Activated T-cell treated with anti-CD3 and anti-CD28 coated beads for 4 hours (primary cell): ENCODE results near the gene FAM110D.

Source experiments
- DNase-seq: peaks from one replicate; pipeline ENCODE4 v3.0.0-alpha.2; 2020

The FAM110D gene

GRCh38 chr1:26130695-26131094 lies 28.2 kb upstream of the FAM110D start:
- no peak for DNase-seq

GRCh38 chr1:26132128-26132833 lies 26.6 kb upstream of the FAM110D start:
- DNase-seq: no peak

GRCh38 chr1:26132834-26133167 lies 26.1 kb upstream of the FAM110D start:
- no peak for DNase-seq

- DNase-seq: no peak
Observed at GRCh38 chr1:26134466-26134865, 24.4 kb upstream of the FAM110D start.

GRCh38 chr1:26138974-26139558 lies 19.8 kb upstream of the FAM110D start:
- DNase-seq: no peak

- DNase-seq: no peak
Observed at GRCh38 chr1:26142159-26142558, 16.7 kb upstream of the FAM110D start.

- DNase-seq: peak; percentile 62
Observed at GRCh38 chr1:26145041-26145959, 13.6 kb upstream of the FAM110D start.

GRCh38 chr1:26145960-26146294 lies 13.0 kb upstream of the FAM110D start:
- no peak for DNase-seq

GRCh38 chr1:26148887-26149286 lies 10.0 kb upstream of the FAM110D start:
- DNase-seq: no peak

GRCh38 chr1:26153966-26154532 lies 4.8 kb upstream of the FAM110D start:
- DNase-seq: no peak

- DNase-seq: no peak
Observed at GRCh38 chr1:26154750-26155149, 4.1 kb upstream of the FAM110D start.

GRCh38 chr1:26155370-26156284 lies 3.3 kb upstream of the FAM110D start:
- no peak for DNase-seq

- DNase-seq: no peak
Observed at GRCh38 chr1:26156285-26157038, 2.4 kb upstream of the FAM110D start.

- no peak for DNase-seq
Observed at GRCh38 chr1:26158271-26158907, 490 bp upstream of the FAM110D start.

GRCh38 chr1:26159743-26160039 lies 812 bp downstream of the FAM110D start:
- DNase-seq: no peak

GRCh38 chr1:26160527-26161414 lies 1.9 kb downstream of the FAM110D start:
- DNase-seq: no peak

- DNase-seq: no peak
Observed at GRCh38 chr1:26161415-26162219, 2.7 kb downstream of the FAM110D start.

- no peak for DNase-seq
Observed at GRCh38 chr1:26162220-26162709, 3.4 kb downstream of the FAM110D start.

- DNase-seq: no peak
Observed at GRCh38 chr1:26163684-26164035, 4.8 kb downstream of the FAM110D start.
